Measurements from ENCODE around the gene FAM107A. TPM values are rescaled to one million over a fixed set of nuclear protein-coding genes. Genes with fewer than 3 reads are reported as not detected.

FAM107A gene
- total RNA-seq (2014; rRNA removed; shearing (Covaris generic)), result 0.03 TPM in 1 of 2 replicates, not detected in the other

DNA sequence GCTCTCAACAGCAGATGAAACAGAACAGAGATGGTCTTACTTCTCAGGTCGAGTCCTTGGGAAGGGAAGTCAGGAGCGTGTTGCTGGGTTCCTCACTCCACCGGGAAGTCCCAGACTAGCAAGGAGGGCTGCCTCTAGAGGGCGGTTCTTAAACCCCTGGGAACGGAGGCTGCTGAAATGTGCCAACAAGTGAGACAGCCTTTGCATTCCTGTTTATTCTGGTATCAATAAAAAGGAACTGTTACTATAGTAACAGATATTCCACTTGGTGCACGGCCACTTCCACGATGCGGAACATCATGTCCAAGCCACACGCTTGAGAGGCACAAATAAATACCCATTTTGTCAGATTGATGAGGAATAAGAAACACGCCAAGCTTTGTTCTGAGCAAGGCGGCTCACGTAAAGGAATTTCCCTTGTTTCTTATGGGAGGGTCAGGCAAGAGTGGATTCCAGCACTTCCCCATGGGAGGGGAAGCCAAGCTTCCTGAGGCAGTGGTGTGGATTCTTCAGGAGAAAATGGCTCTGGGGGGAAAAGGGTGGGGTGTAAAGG lies at the start of gene FAM107A:
TSS of gene FAM107A (minus strand) at position 123 of the 553 bp plus-strand sequence. CDS start 7,531 bp downstream, outside the sequence.

GRCh38 chr3:58536501-58537411 lies 40.4 kb downstream of the FAM107A start, which contains the start of gene ACOX2:
TSS of gene ACOX2 (minus strand) at chr3:58537190. CDS start at chr3:58535106, 2,084 bp downstream.

Other genes with a start within 250 kb of the FAM107A start
- 28.2 and 31.5 TPM in 2 replicates for gene PXK, start 244.5 kb downstream of the FAM107A start, total RNA-seq (2014; rRNA removed; shearing (Covaris generic))
- 309 and 330 TPM in 2 replicates for gene PDHB, start 143.6 kb downstream of the FAM107A start, total RNA-seq (2014; rRNA removed; shearing (Covaris generic))
- gene KCTD6, start 85.3 kb downstream of the FAM107A start, total RNA-seq (2014; rRNA removed; shearing (Covaris generic)), result 10.0 and 14.9 TPM in 2 replicates
- 25.9 and 28.7 TPM in 2 replicates for gene ACOX2, start 40.2 kb downstream of the FAM107A start, total RNA-seq (2014; rRNA removed; shearing (Covaris generic))
- gene FAM3D, start 89.4 kb upstream of the FAM107A start, total RNA-seq (2014; rRNA removed; shearing (Covaris generic)), result not detected in 2 replicates